IPS-18a (cell line): ENCODE data around the gene SCLT1.

Source experiments
- H3K27ac ChIP-seq: one replicate; pipeline ENCODE4 v1.5.1; 2013; ENCODE audit warnings: low read length
- H3K27me3 ChIP-seq: one replicate; pipeline ENCODE4 v1.6.1; 2013; ENCODE audit warnings: mild to moderate bottlenecking, low read length; ENCODE audit not compliant: control insufficient read depth, insufficient read depth
- H3K36me3 ChIP-seq: one replicate; pipeline ENCODE4 v1.6.1; 2013; ENCODE audit warnings: low read depth, low read length; ENCODE audit not compliant: control insufficient read depth
- H3K4me1 ChIP-seq: one replicate; pipeline ENCODE4 v1.6.1; 2013; ENCODE audit warnings: low read depth, low read length; ENCODE audit not compliant: control insufficient read depth
- H3K4me3 ChIP-seq: one replicate; pipeline ENCODE4 v1.5.1; 2013; ENCODE audit warnings: low read length
- H3K9ac ChIP-seq: one replicate; pipeline ENCODE4 v1.6.1; 2013; ENCODE audit warnings: mild to moderate bottlenecking, low read length, moderate library complexity
- H3K9me3 ChIP-seq: one replicate; pipeline ENCODE4 v1.6.1; 2013; ENCODE audit warnings: low read depth, low read length; ENCODE audit not compliant: control insufficient read depth

The SCLT1 gene

GRCh38 chr4:128866691-128867090 lies 226.6 kb downstream of the SCLT1 start:
- no peaks in the 10 kb centered on the region for H3K27me3 ChIP-seq
- peaks cover 11% of the 10 kb centered on the region for H3K4me1 ChIP-seq
- H3K9ac ChIP-seq: no peak overlapping the region
- no peak overlapping the region for H3K27ac ChIP-seq
- peaks cover 94% of the 10 kb centered on the region for H3K36me3 ChIP-seq
- no peaks in the 10 kb centered on the region for H3K9me3 ChIP-seq
- H3K4me3 ChIP-seq: no peak overlapping the region

- no peak overlapping the region for H3K4me3 ChIP-seq
- H3K27ac ChIP-seq: no peak overlapping the region
- H3K9ac ChIP-seq: no peak overlapping the region
- peaks cover 11% of the 10 kb centered on the region for H3K4me1 ChIP-seq
- peaks cover 94% of the 10 kb centered on the region for H3K36me3 ChIP-seq
- no peaks in the 10 kb centered on the region for H3K27me3 ChIP-seq
- no peaks in the 10 kb centered on the region for H3K9me3 ChIP-seq
Observed at GRCh38 chr4:128866269-128866668, 227.1 kb downstream of the SCLT1 start.

GRCh38 chr4:128865132-128865531 lies 228.2 kb downstream of the SCLT1 start:
- no peak overlapping the region for H3K4me3 ChIP-seq
- H3K9ac ChIP-seq: no peak overlapping the region
- H3K36me3 ChIP-seq: peaks cover 94% of the 10 kb centered on the region
- H3K9me3 ChIP-seq: no peaks in the 10 kb centered on the region
- H3K27me3 ChIP-seq: no peaks in the 10 kb centered on the region
- H3K4me1 ChIP-seq: peaks cover 11% of the 10 kb centered on the region
- no peak overlapping the region for H3K27ac ChIP-seq

GRCh38 chr4:128863312-128864075 lies 229.8 kb downstream of the SCLT1 start:
- Histone ChIP-seq H3K9me3 (no peaks in the 10 kb centered on the region), H3K27ac (no peak overlapping the region), H3K4me3 (no peak overlapping the region), H3K27me3 (no peaks in the 10 kb centered on the region), H3K9ac (no peak overlapping the region), H3K36me3 (peaks cover 93% of the 10 kb centered on the region), H3K4me1 (peaks cover 11% of the 10 kb centered on the region)

- Histone ChIP-seq H3K27ac (no peak overlapping the region), H3K4me3 (no peak overlapping the region), H3K27me3 (no peaks in the 10 kb centered on the region), H3K4me1 (peaks cover 11% of the 10 kb centered on the region), H3K9me3 (no peaks in the 10 kb centered on the region), H3K36me3 (peaks cover 92% of the 10 kb centered on the region), H3K9ac (no peak overlapping the region)
Observed at GRCh38 chr4:128862608-128863311, 230.6 kb downstream of the SCLT1 start.

- Histone ChIP-seq H3K27ac (no peak overlapping the region), H3K4me3 (no peak overlapping the region), H3K36me3 (peaks cover 92% of the 10 kb centered on the region), H3K27me3 (no peaks in the 10 kb centered on the region), H3K9me3 (no peaks in the 10 kb centered on the region), H3K4me1 (peaks cover 11% of the 10 kb centered on the region), H3K9ac (no peak overlapping the region)
Observed at GRCh38 chr4:128861856-128862518, 231.4 kb downstream of the SCLT1 start.

- Histone ChIP-seq H3K27ac (no peak overlapping the region), H3K4me1 (peaks cover 5% of the 10 kb centered on the region), H3K36me3 (peaks cover 92% of the 10 kb centered on the region), H3K9me3 (no peaks in the 10 kb centered on the region), H3K27me3 (no peaks in the 10 kb centered on the region), H3K9ac (no peak overlapping the region), H3K4me3 (no peak overlapping the region)
Observed at GRCh38 chr4:128859887-128860677, 233.3 kb downstream of the SCLT1 start.

GRCh38 chr4:128858879-128859671 lies 234.3 kb downstream of the SCLT1 start:
- no peak overlapping the region for H3K4me3 ChIP-seq
- H3K27ac ChIP-seq: no peak overlapping the region
- H3K27me3 ChIP-seq: no peaks in the 10 kb centered on the region
- H3K9ac ChIP-seq: no peak overlapping the region
- H3K4me1 ChIP-seq: peaks cover 4% of the 10 kb centered on the region
- peaks cover 92% of the 10 kb centered on the region for H3K36me3 ChIP-seq
- H3K9me3 ChIP-seq: no peaks in the 10 kb centered on the region

- Histone ChIP-seq H3K27me3 (no peaks in the 10 kb centered on the region), H3K9ac (no peak overlapping the region), H3K4me3 (no peak overlapping the region), H3K36me3 (peaks cover 97% of the 10 kb centered on the region), H3K27ac (no peak overlapping the region), H3K4me1 (no peaks in the 10 kb centered on the region), H3K9me3 (no peaks in the 10 kb centered on the region)
Observed at GRCh38 chr4:128856246-128856645, 237.1 kb downstream of the SCLT1 start.

- Histone ChIP-seq H3K27ac (no peak overlapping the region), H3K27me3 (no peaks in the 10 kb centered on the region), H3K9me3 (no peaks in the 10 kb centered on the region), H3K4me1 (no peaks in the 10 kb centered on the region), H3K36me3 (peaks cover 97% of the 10 kb centered on the region), H3K4me3 (no peak overlapping the region), H3K9ac (no peak overlapping the region)
Observed at GRCh38 chr4:128855621-128856020, 237.7 kb downstream of the SCLT1 start.
